ENCODE measurements around the gene KMT5B. TPM values are rescaled to one million over a fixed set of nuclear protein-coding genes. Genes with fewer than 3 reads are reported as not detected.

The KMT5B gene
- total RNA-seq, 4 donors from 2014 or later = 25.5 to 47.1 (median 40.3) TPM

DNA sequence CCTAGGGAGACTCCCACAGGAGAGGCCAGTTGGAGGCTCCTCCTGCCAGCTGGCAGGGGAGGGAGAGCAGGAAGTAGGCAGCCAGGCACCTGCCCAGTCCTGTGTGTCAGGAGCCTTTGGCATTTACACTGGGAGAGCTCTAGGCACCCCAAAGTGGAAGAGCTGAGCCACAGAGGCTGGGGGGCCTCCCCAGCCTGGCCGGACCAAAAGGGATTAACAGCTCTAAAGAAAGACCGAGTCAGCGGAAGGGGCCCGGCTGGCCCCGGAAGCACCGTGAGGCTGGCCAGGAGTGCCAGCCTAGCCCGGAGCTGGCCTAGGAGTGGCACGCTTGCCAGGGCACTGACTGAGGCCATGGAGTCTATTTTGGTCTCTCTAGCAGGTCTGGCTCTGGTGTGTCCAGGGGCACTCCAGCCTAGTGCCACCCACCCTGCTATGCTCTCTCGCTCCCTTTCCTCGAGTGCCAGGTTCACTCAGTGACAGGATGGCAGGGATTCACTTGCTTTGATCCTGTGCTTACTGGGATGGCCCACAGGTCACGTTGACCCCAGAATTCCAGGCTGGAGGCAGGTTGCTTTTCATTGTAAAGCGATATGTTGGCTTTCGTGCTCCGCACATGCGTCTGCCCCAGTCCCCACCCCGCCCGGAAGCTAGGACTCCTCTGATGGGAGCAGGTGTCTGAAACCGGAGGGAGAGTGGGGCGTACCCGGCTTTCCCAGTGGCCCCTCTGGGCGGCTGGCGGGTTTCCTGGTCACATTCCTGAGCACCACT lies 3.3 kb upstream of the KMT5B start:
- Histone ChIP-seq H3K27me3 (no peaks in the 10 kb centered on the region), H3K4me1 (peaks cover 0 to 22% (median 15%) of the 10 kb centered on the region in 4 donors), H3K4me3 (no peak overlapping the region), H3K9me3 (no peaks in the 10 kb centered on the region), H3K27ac (peak overlapping the region in 1 of 4 donors; percentile 7), H3K36me3 (no peaks in the 10 kb centered on the region)
- WGBS, 2 donors = 75 to 79% methylated on average over 22 of the region's 22 CpGs
- DNase-seq (ENCODE audit: low spot score in 2 of 2) = no peak
- TF ChIP-seq, protein P1, sequence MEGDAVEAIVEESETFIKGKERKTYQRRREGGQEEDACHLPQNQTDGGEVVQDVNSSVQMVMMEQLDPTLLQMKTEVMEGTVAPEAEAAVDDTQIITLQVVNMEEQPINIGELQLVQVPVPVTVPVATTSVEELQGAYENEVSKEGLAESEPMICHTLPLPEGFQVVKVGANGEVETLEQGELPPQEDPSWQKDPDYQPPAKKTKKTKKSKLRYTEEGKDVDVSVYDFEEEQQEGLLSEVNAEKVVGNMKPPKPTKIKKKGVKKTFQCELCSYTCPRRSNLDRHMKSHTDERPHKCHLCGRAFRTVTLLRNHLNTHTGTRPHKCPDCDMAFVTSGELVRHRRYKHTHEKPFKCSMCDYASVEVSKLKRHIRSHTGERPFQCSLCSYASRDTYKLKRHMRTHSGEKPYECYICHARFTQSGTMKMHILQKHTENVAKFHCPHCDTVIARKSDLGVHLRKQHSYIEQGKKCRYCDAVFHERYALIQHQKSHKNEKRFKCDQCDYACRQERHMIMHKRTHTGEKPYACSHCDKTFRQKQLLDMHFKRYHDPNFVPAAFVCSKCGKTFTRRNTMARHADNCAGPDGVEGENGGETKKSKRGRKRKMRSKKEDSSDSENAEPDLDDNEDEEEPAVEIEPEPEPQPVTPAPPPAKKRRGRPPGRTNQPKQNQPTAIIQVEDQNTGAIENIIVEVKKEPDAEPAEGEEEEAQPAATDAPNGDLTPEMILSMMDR (IDR thresholded peaks at IDR 0.05) = no peak
- TF ChIP-seq POLR2A (IDR thresholded peaks at IDR 0.05) (no peak), EP300 (IDR thresholded peaks at IDR 0.05) (no peak)

DNA sequence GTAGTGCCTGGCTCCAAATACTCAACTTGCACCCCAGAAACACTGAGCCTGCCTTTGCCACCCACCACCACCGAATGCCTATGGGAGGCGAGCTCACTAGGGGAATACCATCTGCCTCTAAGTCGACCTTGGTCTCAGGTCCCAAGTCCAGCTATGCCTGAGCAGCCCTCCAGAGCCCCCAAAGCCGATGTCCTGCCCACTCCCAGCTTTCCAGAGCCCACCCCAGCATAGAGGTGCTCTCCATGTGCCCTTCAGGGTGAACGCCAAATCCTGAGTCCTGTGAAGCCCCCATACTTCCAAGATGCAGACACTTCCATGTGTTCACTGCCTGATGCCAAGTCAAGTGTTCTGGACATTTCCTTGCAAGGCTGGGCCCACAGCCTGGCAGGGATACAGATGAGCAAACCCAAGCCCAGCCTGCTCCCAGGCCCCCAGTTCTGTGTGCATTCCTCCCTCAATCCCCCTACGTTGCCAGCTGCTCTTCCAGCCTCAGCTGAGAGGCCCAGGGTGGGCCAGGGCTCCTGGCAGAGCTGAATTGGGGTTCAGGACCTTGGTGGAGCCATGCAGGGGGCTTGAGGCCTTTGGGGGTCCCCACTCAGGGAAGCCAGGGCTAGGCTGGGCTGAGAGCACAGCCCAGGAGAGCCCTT lies 2.6 kb upstream of the KMT5B start:
- no peaks in the 10 kb centered on the region for H3K9me3 ChIP-seq
- H3K36me3 ChIP-seq = no peaks in the 10 kb centered on the region
- TF ChIP-seq, protein P1 (IDR thresholded peaks at IDR 0.05) = no peak
- TF ChIP-seq EP300 (IDR thresholded peaks at IDR 0.05) = no peak
- TF ChIP-seq POLR2A (IDR thresholded peaks at IDR 0.05) = no peak
- WGBS, 2 donors = 75 to 87% methylated on average over 5 to 6 of the region's 6 CpGs
- peaks cover 0 to 29% (median 21%) of the 10 kb centered on the region in 4 donors for H3K4me1 ChIP-seq
- no peak overlapping the region for H3K4me3 ChIP-seq
- no peak for DNase-seq (ENCODE audit: low spot score in 2 of 2)
- H3K27me3 ChIP-seq = no peaks in the 10 kb centered on the region
- H3K27ac ChIP-seq = peak overlapping the region in 1 of 4 donors; percentile 7

DNA sequence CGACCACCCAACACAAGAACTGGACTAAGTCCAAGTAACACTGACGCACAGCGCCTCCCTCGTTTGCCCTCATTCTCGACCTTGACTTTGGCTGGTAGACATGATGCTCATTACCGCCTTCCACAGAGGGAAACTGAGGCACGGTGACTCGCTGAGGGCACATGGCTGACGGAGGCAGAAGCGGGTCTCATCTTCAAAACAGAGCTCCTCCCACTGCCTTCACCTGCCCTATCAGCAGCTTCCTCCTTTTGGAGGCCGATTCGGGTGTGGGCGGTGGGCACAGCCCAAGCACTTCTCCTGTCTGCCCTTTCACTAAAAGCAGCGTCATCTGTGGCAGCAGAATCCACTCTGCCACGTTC lies 2.0 kb upstream of the KMT5B start:
- Histone ChIP-seq H3K36me3 (no peaks in the 10 kb centered on the region), H3K9me3 (no peaks in the 10 kb centered on the region), H3K27me3 (no peaks in the 10 kb centered on the region), H3K4me1 (peaks cover 0 to 35% (median 24%) of the 10 kb centered on the region in 4 donors), H3K4me3 (no peak overlapping the region), H3K27ac (no peak overlapping the region)
- no peak for DNase-seq (ENCODE audit: low spot score in 2 of 2)
- no peak for TF ChIP-seq EP300 (IDR thresholded peaks at IDR 0.05)
- 50 to 68% methylated on average over 15 of the region's 15 CpGs for WGBS, 2 donors

DNA sequence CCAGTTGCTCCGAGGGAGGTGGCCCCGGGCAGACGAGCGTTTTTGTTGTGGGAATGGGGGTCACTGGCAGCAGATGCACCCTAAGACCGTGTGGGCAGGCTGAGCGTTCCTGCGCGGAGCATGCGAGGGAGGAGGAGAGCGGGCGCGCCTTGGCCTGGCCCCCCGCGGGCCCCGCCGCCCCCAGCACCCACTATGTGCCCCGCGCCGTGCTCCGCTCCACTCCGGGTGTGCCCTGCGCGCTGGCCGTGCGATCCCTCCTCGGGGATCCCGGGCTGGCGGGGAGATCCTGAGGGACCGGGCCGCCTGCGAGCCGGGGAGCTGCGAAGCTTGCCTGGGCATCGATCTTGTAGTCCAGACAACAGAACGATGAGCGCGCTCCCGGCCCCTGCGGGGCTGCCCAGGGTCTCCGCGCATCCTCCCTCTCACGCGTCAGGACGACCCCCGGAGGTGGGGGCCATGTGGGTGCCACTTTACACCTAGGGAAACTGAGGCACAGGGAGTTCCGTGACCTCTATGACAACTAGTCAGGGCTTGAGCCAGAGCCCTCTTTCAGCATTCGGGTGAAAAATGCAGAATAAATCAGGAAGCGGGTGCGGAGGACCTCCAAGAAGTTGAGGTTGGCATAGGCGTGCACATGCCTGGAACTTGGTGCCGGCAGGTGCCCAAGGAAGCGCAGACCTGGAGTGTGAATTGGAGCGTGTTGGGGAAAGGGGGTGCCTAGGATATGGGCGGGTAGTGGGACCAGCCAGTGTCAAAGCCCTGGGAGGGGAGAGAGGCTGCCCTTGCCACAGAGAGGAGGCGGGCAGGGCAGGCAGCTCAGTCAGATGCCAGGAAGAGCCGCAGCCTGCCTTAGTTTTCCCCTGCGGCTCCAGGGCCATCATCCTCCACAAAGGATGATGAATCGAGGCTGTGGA lies 1.3 kb upstream of the KMT5B start:
- Histone ChIP-seq H3K4me3 (peak overlapping the region; percentile 72 to 88 (median 82)), H3K27me3 (no peaks in the 10 kb centered on the region), H3K36me3 (no peaks in the 10 kb centered on the region), H3K9me3 (no peaks in the 10 kb centered on the region), H3K27ac (peak overlapping the region; percentile 96 to 100 (median 98)), H3K4me1 (peaks cover 0 to 41% (median 30%) of the 10 kb centered on the region in 4 donors)
- TF ChIP-seq EP300 (IDR thresholded peaks at IDR 0.05) (no peak), POLR2A (IDR thresholded peaks at IDR 0.05) (no peak)
- TF ChIP-seq, protein P1 (IDR thresholded peaks at IDR 0.05) = no peak
- WGBS, 2 donors = 26 to 27% methylated on average over 26 to 32 of the region's 58 CpGs
- no peak for DNase-seq (ENCODE audit: low spot score in 2 of 2)

DNA sequence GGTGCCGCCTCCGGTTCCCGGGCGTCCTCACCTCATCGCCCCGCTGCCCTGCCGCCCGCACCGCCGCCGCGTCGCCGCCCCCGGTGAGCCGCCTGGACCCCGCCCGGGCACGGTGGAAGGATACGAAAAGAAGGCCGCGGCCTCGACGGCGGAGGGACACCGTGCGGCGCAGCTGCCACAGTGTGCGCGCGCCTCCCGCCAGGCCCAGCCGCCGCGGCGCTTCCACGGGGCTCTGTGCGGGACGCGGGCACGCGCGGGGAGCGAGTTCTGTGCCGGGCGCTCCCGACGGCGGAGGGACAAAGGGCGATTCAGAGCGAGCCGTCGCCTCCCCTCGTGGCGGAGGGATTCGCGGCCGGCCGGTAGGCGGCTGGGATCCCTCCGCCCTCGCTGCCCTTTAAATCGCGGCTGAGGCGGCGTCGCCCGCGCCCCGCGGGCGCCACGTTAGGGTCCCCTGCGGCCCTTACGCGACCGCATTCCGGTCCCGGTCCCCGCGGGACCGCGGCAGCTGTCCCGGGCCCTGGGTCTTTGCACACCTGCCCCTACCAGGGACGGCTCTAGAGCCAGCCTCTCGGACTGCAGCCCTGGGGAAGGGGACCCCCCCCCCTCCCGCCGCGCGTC lies 568 bp upstream of the KMT5B start:
- peak; percentile 64 to 92 for TF ChIP-seq POLR2A (IDR thresholded peaks at IDR 0.05)
- TF ChIP-seq EP300 (IDR thresholded peaks at IDR 0.05) = peak in 1 of 2 donors; percentile 91
- TF ChIP-seq, protein P1 (IDR thresholded peaks at IDR 0.05) = peak in 3 of 5 experiments; percentile 17 to 78 (median 74)
- Histone ChIP-seq H3K4me3 (peak overlapping the region; percentile 72 to 88 (median 82)), H3K27ac (peak overlapping the region; percentile 96 to 100 (median 98)), H3K4me1 (peaks cover 0 to 49% (median 36%) of the 10 kb centered on the region in 4 donors), H3K27me3 (no peaks in the 10 kb centered on the region), H3K9me3 (no peaks in the 10 kb centered on the region), H3K36me3 (no peaks in the 10 kb centered on the region)
- peak; percentile 79 to 80 for DNase-seq (ENCODE audit: low spot score in 2 of 2)
- 0% methylated on average over 32 of the region's 90 CpGs; no CpG with 5 or more reads in 1 of the 2 donors for WGBS, 2 donors
